ENCODE results near the gene ATP11A. TPM values are rescaled to one million over a fixed set of nuclear protein-coding genes. Genes with fewer than 3 reads are reported as not detected.

The ATP11A gene
- total RNA-seq, 1 donor from 2014 or later, result 377 TPM

- H3K4me1 ChIP-seq, result peaks cover 14% of the 10 kb centered on the region
- H3K27me3 ChIP-seq, result no peaks in the 10 kb centered on the region
- intact Hi-C loops (cut with DNase I), result no loop called here
- H3K36me3 ChIP-seq, result no peaks in the 10 kb centered on the region
- TF ChIP-seq, protein P1, sequence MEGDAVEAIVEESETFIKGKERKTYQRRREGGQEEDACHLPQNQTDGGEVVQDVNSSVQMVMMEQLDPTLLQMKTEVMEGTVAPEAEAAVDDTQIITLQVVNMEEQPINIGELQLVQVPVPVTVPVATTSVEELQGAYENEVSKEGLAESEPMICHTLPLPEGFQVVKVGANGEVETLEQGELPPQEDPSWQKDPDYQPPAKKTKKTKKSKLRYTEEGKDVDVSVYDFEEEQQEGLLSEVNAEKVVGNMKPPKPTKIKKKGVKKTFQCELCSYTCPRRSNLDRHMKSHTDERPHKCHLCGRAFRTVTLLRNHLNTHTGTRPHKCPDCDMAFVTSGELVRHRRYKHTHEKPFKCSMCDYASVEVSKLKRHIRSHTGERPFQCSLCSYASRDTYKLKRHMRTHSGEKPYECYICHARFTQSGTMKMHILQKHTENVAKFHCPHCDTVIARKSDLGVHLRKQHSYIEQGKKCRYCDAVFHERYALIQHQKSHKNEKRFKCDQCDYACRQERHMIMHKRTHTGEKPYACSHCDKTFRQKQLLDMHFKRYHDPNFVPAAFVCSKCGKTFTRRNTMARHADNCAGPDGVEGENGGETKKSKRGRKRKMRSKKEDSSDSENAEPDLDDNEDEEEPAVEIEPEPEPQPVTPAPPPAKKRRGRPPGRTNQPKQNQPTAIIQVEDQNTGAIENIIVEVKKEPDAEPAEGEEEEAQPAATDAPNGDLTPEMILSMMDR (IDR thresholded peaks at IDR 0.05), result no peak
- no peak overlapping the region for H3K4me3 ChIP-seq
- H3K9me3 ChIP-seq, result no peaks in the 10 kb centered on the region
- DNase-seq, result no peak
- no peak for ATAC-seq
- no peak overlapping the region for H3K27ac ChIP-seq
Observed at GRCh38 chr13:112750570-112750969, 60.7 kb downstream of the ATP11A start.

GRCh38 chr13:112751617-112752016 lies 61.8 kb downstream of the ATP11A start:
- no peak for DNase-seq
- Histone ChIP-seq H3K27me3 (no peaks in the 10 kb centered on the region), H3K36me3 (no peaks in the 10 kb centered on the region), H3K27ac (no peak overlapping the region), H3K4me3 (no peak overlapping the region), H3K9me3 (no peaks in the 10 kb centered on the region), H3K4me1 (peaks cover 10% of the 10 kb centered on the region)
- no peak for ATAC-seq
- TF ChIP-seq, protein P1 (IDR thresholded peaks at IDR 0.05), result no peak
- intact Hi-C loops (cut with DNase I), result no loop called here

- DNase-seq (peak; percentile 46), ATAC-seq (no peak)
- Histone ChIP-seq H3K36me3 (no peaks in the 10 kb centered on the region), H3K27me3 (no peaks in the 10 kb centered on the region), H3K9me3 (no peaks in the 10 kb centered on the region), H3K4me1 (peaks cover 12% of the 10 kb centered on the region), H3K27ac (no peak overlapping the region), H3K4me3 (no peak overlapping the region)
- intact Hi-C loops (cut with DNase I), result no loop called here
- TF ChIP-seq, protein P1 (IDR thresholded peaks at IDR 0.05), result no peak
Observed at GRCh38 chr13:112752211-112752610, 62.4 kb downstream of the ATP11A start.

GRCh38 chr13:112752711-112753541 lies 63.1 kb downstream of the ATP11A start:
- no peak overlapping the region for H3K4me3 ChIP-seq
- H3K36me3 ChIP-seq, result no peaks in the 10 kb centered on the region
- H3K27ac ChIP-seq, result no peak overlapping the region
- intact Hi-C loops (cut with DNase I), result no loop called here
- H3K9me3 ChIP-seq, result no peaks in the 10 kb centered on the region
- TF ChIP-seq, protein P1 (IDR thresholded peaks at IDR 0.05), result no peak
- ATAC-seq (no peak), DNase-seq (peak; percentile 39)
- H3K27me3 ChIP-seq, result no peaks in the 10 kb centered on the region
- H3K4me1 ChIP-seq, result peaks cover 11% of the 10 kb centered on the region

DNA sequence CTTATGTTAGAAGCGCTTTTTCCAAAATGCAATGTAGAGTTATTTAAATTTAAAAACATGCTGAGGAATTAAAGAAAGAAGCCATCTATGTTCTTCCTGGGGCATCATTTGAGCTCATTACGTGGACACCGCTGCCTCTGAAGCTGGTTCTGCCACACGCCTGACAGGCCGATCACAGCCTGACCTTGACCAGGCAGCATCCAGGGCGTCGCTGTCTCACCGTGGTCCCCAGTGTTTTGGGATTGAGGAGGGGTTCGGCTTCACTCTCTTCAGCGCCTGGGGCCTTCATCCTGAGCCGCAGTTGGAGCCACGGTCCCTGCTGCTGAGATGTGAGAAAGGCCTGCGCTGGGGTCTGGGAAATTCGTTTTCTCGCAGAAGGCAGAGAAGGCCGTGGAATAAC lies 64.0 kb downstream of the ATP11A start:
- DNase-seq (peak; percentile 48), ATAC-seq (no peak)
- no peaks in the 10 kb centered on the region for H3K27me3 ChIP-seq
- TF ChIP-seq, protein P1 (IDR thresholded peaks at IDR 0.05), result no peak
- no peaks in the 10 kb centered on the region for H3K9me3 ChIP-seq
- no peak overlapping the region for H3K27ac ChIP-seq
- intact Hi-C loops (cut with DNase I), result no loop called here
- H3K4me1 ChIP-seq, result peaks cover 11% of the 10 kb centered on the region
- no peak overlapping the region for H3K4me3 ChIP-seq
- no peaks in the 10 kb centered on the region for H3K36me3 ChIP-seq

Data from upper lobe of right lung (tissue), 1 donor.